AML-193 (cell line): ENCODE measurements around the gene MAML1.

ENCODE experiments used
- DNase-seq, 2 experiments: peaks; one replicate each; lab custom pipeline; 2025; lab: John Stamatoyannopoulos, UW

The MAML1 gene

DNA sequence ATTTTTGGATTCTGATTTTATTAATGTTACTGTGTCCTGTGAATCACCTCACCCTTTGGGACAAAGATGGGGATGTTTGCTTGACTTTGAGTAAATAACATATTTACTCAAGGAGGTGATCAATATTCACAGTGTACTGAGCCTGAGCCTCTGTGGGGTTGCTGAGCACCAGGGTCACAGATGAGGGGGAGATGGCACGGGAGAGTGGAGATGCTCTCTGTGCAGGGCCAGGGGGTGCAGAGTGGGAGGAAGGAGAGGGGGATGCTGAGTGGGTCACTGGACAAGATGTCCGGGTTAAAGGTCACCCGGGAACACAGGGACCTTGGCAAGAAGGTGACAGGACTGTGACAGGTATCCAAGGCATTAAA, 92.1 kb downstream of the MAML1 start:
- DNase-seq: no peak

DNA sequence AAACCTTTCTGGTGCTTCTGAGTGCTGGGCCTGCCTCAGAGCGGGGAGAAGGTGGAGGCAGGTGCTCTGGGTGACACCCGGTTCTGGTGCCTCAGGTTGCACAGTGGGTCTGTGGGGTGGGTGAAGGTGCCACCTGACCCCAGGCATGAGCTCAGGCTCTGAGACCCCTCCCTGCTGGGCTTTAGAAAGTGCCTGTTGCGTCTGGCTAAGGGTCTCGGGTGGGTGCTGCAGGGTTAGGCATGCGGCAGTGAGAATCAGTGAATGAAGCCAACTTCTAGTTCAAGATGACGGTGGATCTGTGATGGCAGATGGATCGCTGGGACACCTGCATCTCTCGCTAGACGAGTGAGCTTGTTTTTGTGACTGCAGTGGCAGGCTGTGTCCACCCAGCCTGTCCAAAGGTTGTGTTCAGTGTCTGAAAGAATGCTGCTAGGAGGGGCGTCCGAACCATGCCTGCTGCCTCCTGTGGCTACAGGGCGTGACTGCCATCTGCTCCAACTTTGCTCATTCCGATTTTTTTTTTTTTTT, 93.1 kb downstream of the MAML1 start:
- DNase-seq: no peak
